ENCODE results near the gene TNFRSF4. TPM values are rescaled to one million over a fixed set of nuclear protein-coding genes. Genes with fewer than 3 reads are reported as not detected.

TNFRSF4 gene
- total RNA-seq, 1 donor from 2014 or later: 0.38 TPM

GRCh38 chr1:1234180-1234808 lies 20.3 kb upstream of the TNFRSF4 start:
- peaks cover 16% of the 10 kb centered on the region for H3K4me1 Mint-ChIP-seq (ENCODE audit: low read depth)
- no peak for TF ChIP-seq CTCF (IDR thresholded peaks at IDR 0.05; ENCODE audit: unreplicated experiment)
- H3K27ac Mint-ChIP-seq: peak overlapping the region; percentile 90
- H3K4me3 Mint-ChIP-seq (ENCODE audit: low read depth): peak overlapping the region; percentile 16
- peaks cover 3% of the 10 kb centered on the region for H3K9me3 Mint-ChIP-seq (ENCODE audit: low read depth)
- no peak for DNase-seq (ENCODE audit: low spot score, unreplicated experiment)
- peaks cover 13% of the 10 kb centered on the region for H3K36me3 Mint-ChIP-seq (ENCODE audit: insufficient read depth)
- no peaks in the 10 kb centered on the region for H3K27me3 Mint-ChIP-seq

GRCh38 chr1:1233567-1233892 lies 19.6 kb upstream of the TNFRSF4 start:
- peaks cover 3% of the 10 kb centered on the region for H3K9me3 Mint-ChIP-seq (ENCODE audit: low read depth)
- H3K36me3 Mint-ChIP-seq (ENCODE audit: insufficient read depth): peaks cover 13% of the 10 kb centered on the region
- peak overlapping the region; percentile 90 for H3K27ac Mint-ChIP-seq
- peaks cover 16% of the 10 kb centered on the region for H3K4me1 Mint-ChIP-seq (ENCODE audit: low read depth)
- TF ChIP-seq CTCF (IDR thresholded peaks at IDR 0.05; ENCODE audit: unreplicated experiment): no peak
- peak overlapping the region; percentile 65 for H3K4me3 Mint-ChIP-seq (ENCODE audit: low read depth)
- H3K27me3 Mint-ChIP-seq: no peaks in the 10 kb centered on the region
- no peak for DNase-seq (ENCODE audit: low spot score, unreplicated experiment)

GRCh38 chr1:1232796-1233566 lies 19.0 kb upstream of the TNFRSF4 start:
- no peak for TF ChIP-seq CTCF (IDR thresholded peaks at IDR 0.05; ENCODE audit: unreplicated experiment)

GRCh38 chr1:1232208-1232795 lies 18.3 kb upstream of the TNFRSF4 start, which contains the start of gene B3GALT6:
B3GALT6 (plus strand) TSS chr1:1232237; CDS start chr1:1232279, 42 bp downstream.
- H3K36me3 Mint-ChIP-seq (ENCODE audit: insufficient read depth): peaks cover 13% of the 10 kb centered on the region
- DNase-seq (ENCODE audit: low spot score, unreplicated experiment): no peak
- H3K27ac Mint-ChIP-seq: peak within 1 kb of the TSS; percentile 91
- no peaks in the 10 kb centered on the region for H3K27me3 Mint-ChIP-seq
- no peak for TF ChIP-seq CTCF (IDR thresholded peaks at IDR 0.05; ENCODE audit: unreplicated experiment)
- peak within 1 kb of the TSS; percentile 87 for H3K4me3 Mint-ChIP-seq (ENCODE audit: low read depth)
- peaks cover 14% of the 10 kb centered on the region for H3K4me1 Mint-ChIP-seq (ENCODE audit: low read depth)
- peaks cover 3% of the 10 kb centered on the region for H3K9me3 Mint-ChIP-seq (ENCODE audit: low read depth)

More at GRCh38 chr1:1232796-1233566, 19.0 kb upstream of the TNFRSF4 start:
- DNase-seq (ENCODE audit: low spot score, unreplicated experiment): no peak
- Mint-ChIP-seq H3K4me3 (ENCODE audit: low read depth) (peak overlapping the region; percentile 65), H3K9me3 (ENCODE audit: low read depth) (peaks cover 3% of the 10 kb centered on the region), H3K4me1 (ENCODE audit: low read depth) (peaks cover 16% of the 10 kb centered on the region), H3K36me3 (ENCODE audit: insufficient read depth) (peaks cover 13% of the 10 kb centered on the region), H3K27ac (peak overlapping the region; percentile 90), H3K27me3 (no peaks in the 10 kb centered on the region)

- TF ChIP-seq CTCF (IDR thresholded peaks at IDR 0.05; ENCODE audit: unreplicated experiment): no peak
- peaks cover 3% of the 10 kb centered on the region for H3K9me3 Mint-ChIP-seq (ENCODE audit: low read depth)
Measured at GRCh38 chr1:1231400-1232207, 17.7 kb upstream of the TNFRSF4 start, which contains the start of gene SDF4. SDF4 (minus strand) TSS chr1:1232001; CDS start chr1:1228772, 3,229 bp downstream.

More at GRCh38 chr1:1231400-1232207, 17.7 kb upstream of the TNFRSF4 start, which contains the start of gene SDF4:
- DNase-seq (ENCODE audit: low spot score, unreplicated experiment): peak; percentile 90
- Mint-ChIP-seq H3K27ac (peak within 1 kb of the TSS; percentile 91), H3K4me1 (ENCODE audit: low read depth) (peaks cover 14% of the 10 kb centered on the region), H3K27me3 (no peaks in the 10 kb centered on the region), H3K36me3 (ENCODE audit: insufficient read depth) (peaks cover 13% of the 10 kb centered on the region), H3K4me3 (ENCODE audit: low read depth) (peak within 1 kb of the TSS; percentile 87)

Measured in progenitor cell of endocrine pancreas (in vitro differentiated cells).